ENCODE data around the gene FBXW10. TPM values are rescaled to one million over a fixed set of nuclear protein-coding genes. Genes with fewer than 3 reads are reported as not detected.

Gene FBXW10
- polyA plus RNA-seq, 1 donor = 0.13 TPM

Other genes starting within 250 kb of the FBXW10 start
- not detected for gene TBC1D28, start 99.7 kb upstream of the FBXW10 start, polyA plus RNA-seq (ENCODE audit: insufficient read length)
- gene FOXO3B, start 61.7 kb upstream of the FBXW10 start, polyA plus RNA-seq (ENCODE audit: insufficient read length) = 3.1 TPM
- gene TVP23B, start 37.1 kb downstream of the FBXW10 start, polyA plus RNA-seq (ENCODE audit: insufficient read length) = 21.0 TPM
- gene PRPSAP2, start 114.1 kb downstream of the FBXW10 start, polyA plus RNA-seq (ENCODE audit: insufficient read length) = 23.9 TPM
- gene SLC5A10, start 208.1 kb downstream of the FBXW10 start, polyA plus RNA-seq (ENCODE audit: insufficient read length) = 0.16 TPM

All from forelimb muscle (tissue), 1 donor.